Urothelium cell line (cell line): ENCODE data around the gene LAMC2.
"Not testable (repeated sequence)": the region's sequence is repeated elsewhere in the genome, so short reads cannot be mapped to it uniquely, and the experiment has no call there.

Experiments
- DNase-seq: peaks from one replicate; pipeline ENCODE4 v3.0.0; 2011; ENCODE audit warnings: low spot score, mixed read lengths
- FAIRE-seq: peaks from 2 replicates; lab custom pipeline; 2011; peaks lifted over from hg19 to GRCh38; lab: Jason Lieb, UNC

LAMC2 gene

DNA sequence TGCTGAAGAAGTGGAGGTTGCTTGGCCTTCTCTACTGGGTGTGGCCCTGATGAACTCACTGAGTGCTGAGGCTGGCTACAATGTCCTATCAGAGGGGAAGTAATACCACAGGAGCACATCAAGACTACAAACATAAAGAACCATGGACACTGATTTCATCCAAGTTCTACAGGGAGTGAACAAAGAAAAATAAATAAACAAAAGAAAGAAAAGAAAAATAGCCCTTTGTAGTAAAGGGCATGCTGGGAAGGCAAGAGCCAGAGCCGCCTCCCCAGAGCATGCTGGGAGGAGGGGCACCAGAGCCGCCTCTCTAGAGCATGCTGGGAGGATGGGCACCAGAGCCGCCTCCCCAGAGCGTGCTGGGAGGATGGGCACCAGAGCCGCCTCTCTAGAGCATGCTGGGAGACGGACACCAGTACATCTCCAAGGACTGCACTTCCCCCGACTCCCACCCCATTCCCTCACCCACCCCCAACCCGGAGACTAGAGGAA, 65.9 kb downstream of the LAMC2 start:
- no peak for FAIRE-seq

DNA sequence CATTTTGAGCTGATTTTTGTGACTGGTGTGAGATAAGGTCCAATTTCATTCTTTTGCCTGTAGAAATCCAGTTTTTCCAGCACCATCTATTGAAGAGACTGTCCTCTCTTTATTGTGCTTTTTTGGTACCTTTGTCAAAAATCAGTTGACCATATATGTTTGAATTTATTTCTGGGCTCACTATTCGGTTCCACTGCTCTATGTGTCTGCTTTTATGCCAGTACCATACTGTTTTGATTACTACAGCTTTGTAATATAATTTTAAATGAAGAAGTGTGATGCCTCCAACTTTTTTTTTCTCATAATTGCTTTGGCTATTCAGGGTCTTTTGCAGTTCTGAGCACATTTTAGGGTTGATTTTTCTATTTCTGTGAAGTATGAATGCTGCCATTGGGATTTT, 69.0 kb downstream of the LAMC2 start:
- DNase-seq (no peak), FAIRE-seq (no peak)

More for the DNA sequence above, 65.9 kb downstream of the LAMC2 start:
- DNase-seq = no peak

DNA sequence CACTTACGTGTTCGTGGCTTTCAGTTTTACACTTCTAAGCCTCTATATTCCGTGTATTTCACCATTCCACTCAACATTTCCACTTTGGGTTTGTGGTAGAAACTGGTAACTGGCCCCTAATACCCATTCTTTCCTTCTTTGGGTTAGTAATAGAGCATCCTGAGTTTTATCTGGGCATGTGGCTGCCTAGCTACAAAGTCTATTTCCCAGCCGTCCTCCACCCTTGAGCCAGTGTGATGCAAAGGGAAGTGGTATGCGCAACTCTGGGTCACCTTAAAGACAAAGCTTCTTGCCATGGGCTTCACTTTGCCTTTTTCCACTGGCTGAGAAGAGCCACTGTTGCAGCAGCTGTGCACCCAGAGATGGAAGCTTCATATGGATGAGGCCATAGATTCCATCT, 73.9 kb downstream of the LAMC2 start:
- DNase-seq (no peak), FAIRE-seq (no peak)

DNA sequence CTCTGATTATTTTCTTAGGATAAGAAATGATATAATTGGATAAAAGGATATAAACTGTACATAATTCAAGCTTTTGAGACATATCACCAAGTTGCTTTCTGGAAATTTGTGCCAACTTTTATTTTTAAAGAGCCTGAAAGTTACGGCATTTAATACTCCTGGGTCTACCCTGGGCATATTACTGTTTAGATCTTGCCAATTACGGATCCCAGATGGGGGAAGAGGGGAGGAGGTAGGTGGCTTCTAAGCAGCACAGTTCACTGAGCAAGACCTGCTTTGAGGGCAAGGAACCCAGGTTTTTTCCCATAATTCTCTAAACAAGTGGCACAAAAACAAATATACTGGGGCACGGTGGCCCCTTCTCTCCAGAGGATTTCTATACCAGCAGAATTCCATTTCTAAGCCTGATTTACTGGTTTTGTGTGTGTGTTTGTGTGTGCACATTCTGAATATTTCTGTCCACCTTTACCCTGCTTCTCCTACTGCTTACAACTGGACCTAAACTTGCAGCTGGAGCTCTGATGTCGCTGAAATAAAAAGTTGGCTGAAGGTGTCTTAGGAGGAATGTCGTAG, 76.7 kb downstream of the LAMC2 start:
- no peak for DNase-seq
- FAIRE-seq = no peak

DNA sequence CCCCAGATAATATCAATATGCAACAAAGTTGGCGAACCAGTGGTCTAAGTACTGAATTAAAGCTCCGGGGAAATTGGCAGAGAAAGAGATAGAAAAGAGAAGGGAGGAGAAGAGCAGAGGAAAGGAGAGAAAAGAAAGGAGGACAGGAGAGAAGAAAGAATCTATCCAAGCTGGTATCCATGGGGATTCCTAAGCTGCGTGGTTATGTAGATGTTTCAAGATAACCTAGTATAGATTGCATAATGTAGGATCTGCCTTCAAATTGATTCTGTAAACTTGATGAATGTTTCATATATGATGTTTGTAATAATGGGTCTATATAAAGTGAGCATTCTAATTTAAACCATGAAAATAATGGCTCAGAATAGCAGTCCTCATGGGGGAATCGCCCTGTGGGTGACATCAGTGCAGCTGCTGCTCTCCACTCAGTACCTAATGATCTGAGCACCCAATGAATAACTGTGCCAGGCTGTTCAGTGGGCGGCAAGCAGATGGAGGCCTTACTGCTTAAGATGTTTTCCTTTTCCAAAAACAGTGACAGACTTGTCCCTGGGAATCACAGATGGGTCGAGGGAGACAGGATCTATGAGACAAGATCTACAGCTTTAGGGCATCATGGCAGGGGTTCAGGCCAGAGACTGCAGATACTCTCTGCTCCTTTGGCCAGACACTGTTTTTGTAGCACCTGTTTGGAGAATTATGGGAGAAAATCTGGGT, 78.0 kb downstream of the LAMC2 start:
- FAIRE-seq (no peak), DNase-seq (no peak)

DNA sequence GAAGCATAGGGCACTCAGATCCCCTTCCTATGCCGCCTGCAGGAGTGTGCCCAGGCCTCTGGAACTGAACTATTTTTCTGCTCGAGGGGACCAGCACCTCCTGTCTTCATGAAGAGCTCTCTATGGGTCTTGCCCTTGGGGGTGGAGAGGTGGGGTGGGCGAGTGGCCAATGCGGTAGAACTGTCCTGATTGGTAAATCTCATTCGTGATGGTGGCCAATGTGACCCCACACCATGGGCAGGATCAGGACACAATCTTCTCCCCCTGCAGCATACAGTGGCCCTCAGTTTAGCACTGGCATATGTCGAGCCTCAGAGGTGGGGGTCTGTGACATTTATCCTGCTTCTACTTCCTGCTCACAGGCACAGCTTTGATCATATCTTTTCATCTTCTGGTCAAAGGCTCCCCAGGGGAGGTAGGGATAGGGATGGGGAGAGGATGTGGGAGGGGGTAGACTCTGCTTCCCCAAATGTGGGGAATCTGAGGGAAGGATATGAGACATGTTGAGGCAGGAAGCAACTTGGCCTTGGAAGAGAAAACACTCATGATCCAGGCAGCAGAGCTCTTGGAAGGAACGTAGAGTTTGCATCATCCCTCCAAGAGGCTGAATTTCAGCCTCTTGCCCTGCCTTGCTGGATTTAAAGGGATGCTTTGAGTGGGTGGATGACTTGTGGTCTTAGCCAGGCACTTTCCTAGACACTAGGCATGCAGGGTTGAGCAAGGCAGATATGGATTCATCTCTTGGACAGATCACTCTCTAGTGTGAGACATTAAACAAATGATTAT, 81.8 kb downstream of the LAMC2 start:
- FAIRE-seq (no peak), DNase-seq (no peak)

DNA sequence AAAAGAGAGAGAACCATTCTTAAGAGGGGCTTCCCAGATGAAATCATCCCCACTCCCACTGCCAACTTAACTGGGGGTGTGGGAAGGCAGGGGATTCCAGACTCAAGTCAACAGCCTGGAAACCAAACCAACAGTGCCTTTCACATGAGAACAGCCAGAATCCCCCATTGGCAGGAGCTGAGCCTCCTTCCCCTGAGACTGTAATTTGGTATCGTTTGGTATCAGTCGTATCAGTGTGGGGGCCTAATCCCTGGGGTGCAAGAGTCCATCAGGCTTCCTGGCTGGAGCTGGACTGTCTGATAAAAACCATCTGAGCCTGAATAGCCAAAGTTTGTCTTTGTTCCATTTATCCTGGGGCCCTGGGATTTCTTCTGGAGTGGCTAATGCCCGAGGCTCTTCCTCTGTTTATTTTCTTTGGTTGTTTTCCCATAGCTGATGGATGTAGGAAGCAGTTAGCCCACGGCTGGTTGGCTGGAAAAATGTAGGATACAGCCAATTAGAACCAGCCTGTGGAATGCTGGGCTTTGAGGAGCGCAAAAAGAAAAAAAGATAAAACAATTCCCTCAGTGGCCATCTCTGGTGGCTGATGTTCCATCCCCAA, 84.6 kb downstream of the LAMC2 start:
- no peak for FAIRE-seq
- no peak for DNase-seq

DNA sequence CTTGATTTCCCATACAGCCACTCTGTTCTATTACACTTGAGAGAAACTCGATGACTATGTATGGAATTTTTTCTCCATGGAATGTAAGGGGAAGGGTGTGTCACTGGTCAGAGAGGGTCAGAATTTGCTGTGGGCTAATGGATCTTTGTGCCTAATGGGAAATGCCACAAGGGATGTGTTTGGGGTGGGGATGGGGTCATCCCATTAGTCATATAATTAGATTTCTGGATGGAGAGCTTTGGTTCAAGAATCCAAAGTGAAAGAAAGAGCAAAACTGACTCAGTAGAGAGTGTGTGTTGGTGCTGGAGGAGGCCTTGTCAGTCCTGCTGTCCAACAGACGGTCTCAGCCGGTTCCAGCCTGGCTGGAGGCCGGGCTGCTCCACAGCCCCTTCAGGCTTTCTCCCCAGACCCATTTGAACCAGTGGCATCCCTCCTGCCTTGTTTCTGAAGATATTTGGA, 86.4 kb downstream of the LAMC2 start:
- DNase-seq (peak; percentile 42), FAIRE-seq (no peak)

DNA sequence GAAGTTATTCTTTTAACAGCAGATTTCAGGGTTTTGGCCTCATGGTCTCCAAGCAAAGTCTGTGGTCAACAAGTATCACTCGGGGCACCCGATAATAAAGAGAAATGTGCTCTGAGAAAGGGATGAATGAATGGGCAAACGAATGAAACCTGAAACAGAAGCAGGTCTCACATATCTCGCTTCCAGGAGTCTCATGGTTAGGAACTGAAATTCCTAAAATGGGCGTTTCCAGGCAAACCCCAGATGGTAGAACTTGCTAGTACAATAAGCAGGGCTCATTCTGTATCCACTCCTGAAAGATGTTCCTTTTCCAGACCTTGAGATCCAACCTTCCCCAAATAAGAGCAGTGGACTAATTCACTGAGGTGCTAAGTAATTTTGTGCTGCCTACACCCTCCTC, 87.2 kb downstream of the LAMC2 start:
- no peak for FAIRE-seq
- no peak for DNase-seq

DNA sequence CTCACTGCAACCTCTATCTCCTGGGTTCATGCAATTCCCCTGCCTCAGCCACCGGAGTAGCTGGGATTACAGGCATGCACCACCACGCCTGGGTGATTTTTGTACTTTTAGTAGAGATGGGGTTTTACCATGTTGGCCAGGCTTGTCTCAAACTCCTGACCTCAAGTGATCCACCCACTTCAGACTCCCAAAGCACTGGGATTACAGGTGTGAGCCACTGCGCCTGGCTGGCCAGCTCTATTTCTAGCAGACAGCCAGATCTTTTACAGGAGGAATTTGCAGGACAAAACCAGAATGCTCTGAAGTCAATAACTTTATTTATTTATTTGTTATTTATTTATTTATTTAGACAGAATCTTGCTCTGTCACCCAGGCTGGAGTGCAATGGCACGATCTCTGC, 87.9 kb downstream of the LAMC2 start:
- DNase-seq, FAIRE-seq: not testable (repeated sequence)

DNA sequence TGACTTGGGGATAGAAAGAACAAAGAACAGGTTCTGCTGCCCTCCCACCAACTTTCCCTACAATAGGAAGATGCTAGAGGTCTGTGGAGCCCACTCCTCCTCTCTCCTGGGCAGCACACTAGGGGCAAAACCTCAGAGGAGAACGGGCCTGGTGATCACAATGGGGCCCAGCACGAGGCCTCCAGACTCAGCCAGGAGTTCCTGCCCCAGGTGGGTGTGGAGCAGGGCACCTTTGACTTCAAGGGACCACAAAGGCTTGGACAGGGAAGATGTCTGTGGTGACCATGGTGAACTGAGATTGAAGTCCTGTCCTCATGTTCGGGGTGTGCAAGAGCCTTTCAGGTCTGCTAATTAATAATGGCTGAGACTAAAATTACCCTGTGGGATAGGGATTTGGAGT, 88.8 kb downstream of the LAMC2 start:
- FAIRE-seq = no peak
- no peak for DNase-seq

DNA sequence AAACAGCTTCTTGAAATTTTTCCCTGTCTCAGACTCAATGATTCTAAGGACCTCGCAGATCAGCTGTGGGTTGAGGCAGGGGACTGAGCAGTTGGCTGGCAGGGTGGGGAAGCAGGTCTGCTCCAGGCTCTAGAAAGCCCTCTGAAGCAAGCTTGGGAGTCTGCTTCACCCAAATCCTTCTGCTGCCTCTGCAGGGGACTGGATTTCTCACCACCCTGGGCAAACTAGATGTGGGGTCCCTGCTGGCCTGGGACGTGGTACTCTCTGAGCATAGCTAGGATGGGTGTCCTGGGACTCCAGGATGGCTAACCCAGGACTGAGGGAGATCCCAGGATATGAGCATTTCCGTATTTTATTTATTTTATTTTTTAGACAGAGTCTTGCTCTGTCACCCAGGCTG, 89.3 kb downstream of the LAMC2 start:
- no peak for FAIRE-seq

DNA sequence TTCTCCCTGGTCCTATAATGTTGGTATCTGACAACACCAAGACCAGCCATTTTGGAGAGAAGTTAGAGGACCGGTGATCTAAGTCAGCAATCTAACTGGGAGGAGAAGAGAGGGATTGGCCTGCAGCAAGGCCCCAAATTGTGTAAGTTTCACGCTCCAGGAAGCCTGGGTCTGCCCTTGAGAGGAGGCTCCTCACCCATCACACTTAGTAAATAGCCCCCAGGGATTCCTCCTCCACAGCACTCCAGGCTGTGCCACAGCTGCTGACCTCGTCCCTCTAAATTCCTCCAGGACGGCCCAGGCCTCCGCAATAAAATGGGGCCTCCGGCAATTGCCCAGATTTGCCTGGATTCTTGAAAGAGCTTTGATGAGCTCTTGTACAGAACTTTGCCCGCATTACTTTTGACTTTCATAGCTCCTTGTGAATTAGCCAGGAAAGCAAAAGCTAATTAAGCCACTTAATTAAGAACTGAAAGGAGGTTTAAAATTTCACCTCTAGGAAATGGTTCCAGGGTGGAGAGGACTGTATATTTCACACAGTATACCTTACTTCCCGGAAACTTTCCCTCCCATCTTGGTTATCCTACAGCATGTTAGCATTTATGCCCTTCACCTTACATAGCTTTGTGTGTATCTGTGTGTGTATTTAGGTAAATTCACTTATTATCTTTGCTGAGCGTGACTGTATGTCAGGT, 90.5 kb downstream of the LAMC2 start:
- DNase-seq (no peak), FAIRE-seq (no peak)

More for the DNA sequence above, 89.3 kb downstream of the LAMC2 start:
- DNase-seq = no peak

DNA sequence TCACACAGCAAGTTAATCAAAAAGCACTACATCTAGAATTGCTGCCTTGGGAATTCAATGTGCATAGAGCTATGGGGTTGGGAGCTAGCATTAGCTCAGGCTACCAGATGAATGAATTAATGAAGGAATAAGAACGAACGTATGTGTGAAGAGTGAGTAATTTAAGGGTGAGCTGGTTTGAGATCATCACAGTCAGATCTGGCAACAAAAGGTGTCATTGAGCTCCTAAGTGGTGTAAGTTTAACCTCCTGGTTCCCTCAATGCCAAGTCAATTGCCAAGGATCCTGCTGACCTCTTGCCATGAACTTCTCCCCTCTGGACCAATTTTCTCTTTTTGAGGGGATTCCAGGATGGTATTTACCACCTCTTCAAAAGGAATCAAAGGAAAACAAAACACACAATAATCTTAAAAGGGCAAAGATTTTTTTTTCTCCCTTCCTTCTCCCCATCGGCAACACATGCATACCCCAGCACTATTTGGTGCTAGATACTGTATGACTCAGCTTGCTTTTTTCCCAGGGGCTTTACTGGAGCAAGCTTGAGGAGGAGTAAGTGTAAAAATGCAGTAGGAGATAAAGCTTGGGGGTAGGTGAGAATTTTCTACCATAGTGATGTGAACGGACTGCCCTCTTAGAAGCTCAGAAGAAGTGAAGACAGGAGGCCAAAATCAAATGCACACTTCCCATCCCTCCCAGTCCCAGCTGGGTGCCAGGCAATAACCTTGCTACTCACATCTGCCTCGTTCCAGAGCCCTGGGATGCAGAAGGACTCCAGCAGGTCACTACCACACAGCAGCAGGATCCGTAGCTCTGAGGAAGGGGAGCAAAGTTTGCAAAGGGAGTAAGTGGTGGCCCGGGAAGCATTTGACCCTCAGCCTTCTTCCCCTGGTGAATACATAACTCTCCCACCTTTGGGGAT, 92.0 kb downstream of the LAMC2 start:
- no peak for DNase-seq
- no peak for FAIRE-seq

DNA sequence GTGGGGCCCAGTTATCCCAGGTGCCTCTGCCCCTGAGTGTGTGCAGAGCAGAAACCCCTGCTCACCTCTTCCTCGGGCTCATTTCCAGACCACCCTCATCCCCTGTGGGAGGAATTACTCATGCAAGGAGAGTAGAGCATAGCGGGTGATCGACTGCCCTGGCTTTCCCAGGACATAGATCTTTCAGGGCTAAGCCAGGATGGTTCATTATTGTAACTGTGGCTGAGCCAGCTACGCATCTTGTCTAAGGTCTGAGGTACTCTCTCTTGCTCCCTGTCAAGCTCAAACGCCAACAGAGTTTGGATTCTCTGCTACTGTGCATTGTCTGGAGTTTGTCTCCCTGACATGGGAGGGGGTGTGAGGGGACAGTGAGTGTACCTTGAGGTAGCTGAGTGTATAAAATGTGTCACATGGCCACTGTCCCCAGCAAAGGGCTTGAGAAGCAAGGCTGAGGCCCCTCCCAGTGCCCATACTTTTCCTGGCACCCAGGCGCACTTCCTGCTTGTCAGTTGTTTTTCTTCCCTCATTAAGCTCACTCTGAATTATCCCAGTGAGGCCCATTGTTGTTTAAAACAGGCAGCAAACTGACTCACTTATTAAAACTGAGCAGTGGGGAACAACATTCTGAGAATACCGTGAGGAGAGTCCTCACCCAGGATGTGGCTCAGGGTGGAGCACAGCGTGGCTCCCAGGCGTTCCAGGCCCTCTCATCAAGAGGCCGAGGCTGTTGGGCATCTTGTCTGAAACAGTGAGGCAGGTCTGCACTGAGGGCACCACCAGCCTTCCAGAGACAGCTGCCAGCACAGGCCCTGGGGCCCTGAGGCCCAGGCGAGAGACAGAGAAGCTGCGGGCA, 92.9 kb downstream of the LAMC2 start:
- DNase-seq (no peak), FAIRE-seq (peak; percentile 5)

DNA sequence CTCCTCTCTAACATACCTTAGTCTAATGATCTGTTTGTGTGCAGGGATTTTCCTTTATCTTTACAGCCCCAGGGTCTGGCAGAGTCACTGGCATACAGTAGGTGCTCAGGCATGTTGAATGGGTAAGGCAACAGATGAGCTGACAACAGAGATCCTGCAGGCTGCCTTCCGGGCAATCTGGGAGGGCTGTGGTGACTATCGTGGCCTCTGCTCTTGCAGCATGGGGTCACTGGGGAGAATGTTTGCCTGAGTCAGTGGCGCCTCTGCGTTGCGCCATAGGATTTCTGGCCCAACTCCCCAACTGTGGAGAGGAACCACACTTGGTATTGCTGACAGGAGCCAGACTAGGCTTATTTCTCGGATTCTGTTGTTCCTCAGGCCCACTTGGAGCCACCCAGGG, 93.8 kb downstream of the LAMC2 start:
- no peak for DNase-seq
- FAIRE-seq = no peak

DNA sequence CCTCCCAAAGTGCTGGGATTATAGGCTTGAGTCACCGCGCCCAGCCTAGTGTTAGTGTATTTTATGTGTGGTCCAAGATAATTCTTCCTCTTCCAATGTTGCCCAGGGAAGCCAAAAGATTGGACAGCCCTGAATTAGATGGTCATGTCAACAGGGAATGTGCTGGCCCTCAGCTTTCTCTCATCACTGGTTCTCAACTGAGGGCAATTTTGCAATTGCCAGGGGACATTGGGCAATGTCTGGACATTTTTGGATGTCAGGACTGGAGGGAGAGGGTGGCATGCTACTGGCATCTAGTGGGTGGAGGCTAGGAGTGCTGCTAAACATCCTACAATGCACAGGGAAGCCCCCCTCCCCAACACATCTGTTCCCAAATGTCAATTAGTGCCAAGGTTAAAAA, 95.0 kb downstream of the LAMC2 start:
- FAIRE-seq = no peak
- DNase-seq = no peak

DNA sequence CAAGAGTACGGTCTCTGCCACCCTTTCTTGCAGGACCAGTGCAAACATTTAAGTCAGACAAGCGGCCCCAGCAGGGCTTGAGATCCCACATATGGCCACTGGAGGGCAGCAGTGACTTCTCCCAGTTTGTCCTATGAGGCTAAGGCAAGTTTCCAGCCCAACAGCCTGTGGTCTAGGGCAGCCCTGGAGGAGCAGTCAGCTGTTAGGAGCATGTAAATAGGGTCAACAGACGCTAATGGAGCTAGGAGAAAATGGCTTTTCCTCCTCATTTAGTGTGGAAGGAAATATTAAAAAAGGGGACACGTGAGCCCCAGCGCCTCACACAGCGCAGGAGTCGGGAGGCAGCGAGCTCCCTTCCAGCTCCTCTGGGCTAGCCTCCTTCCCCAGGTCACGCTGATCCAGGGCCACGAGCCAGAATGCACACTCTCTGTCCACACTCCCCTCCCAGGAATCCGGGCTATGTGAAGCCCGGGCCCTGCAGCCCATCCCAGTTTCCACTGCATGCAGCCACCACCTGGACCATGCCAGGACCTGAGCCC, 95.6 kb downstream of the LAMC2 start:
- DNase-seq (peak; percentile 82), FAIRE-seq (no peak)
